Camera-type eye (tissue), 1 donor: ENCODE data around the gene MIGA1. TPM values are rescaled to one million over a fixed set of nuclear protein-coding genes. Genes with fewer than 3 reads are reported as not detected.

Source experiments
- total RNA-seq: library from RNA; depleted of rRNA; stranded (reverse); fragments of >200 nt; gene quantifications from one replicate; pipeline ENCODE4 v1.2.3, GENCODE V29; 2014

Gene MIGA1
- 32.2 TPM for total RNA-seq

GRCh38 chr1:77779529-77780281 lies at the start of gene MIGA1:
MIGA1 (plus strand) TSS chr1:77779649; CDS start chr1:77783253, 3,604 bp downstream.

GRCh38 chr1:77759071-77760028 lies 20.1 kb upstream of the MIGA1 start, which contains the start of gene USP33:
USP33 (minus strand) TSS chr1:77759852; CDS start chr1:77741697, 18,155 bp downstream.

GRCh38 chr1:77888081-77888780 lies 108.8 kb downstream of the MIGA1 start, which contains the start of gene NEXN:
NEXN (plus strand) TSS chr1:77888624; CDS start chr1:77916107, 27,483 bp downstream.

Other genes starting within 250 kb of the MIGA1 start
- gene ZZZ3, start 97.0 kb upstream of the MIGA1 start, total RNA-seq = 141 TPM
- 158 TPM for gene USP33, start 19.8 kb upstream of the MIGA1 start, total RNA-seq
- gene NEXN, start 109.0 kb downstream of the MIGA1 start, total RNA-seq = 10.6 TPM
- gene FUBP1, start 199.4 kb downstream of the MIGA1 start, total RNA-seq = 354 TPM
- 60.1 TPM for gene DNAJB4, start 225.3 kb downstream of the MIGA1 start, total RNA-seq